GM12878 (cell line): ENCODE results near the gene SSU72. TPM values are rescaled to one million over a fixed set of nuclear protein-coding genes. Genes with fewer than 3 reads are reported as not detected.

Source experiments
- ATAC-seq: fragments of 200-7000 bp; cut with Tn5 transposase; 3 replicates; pipeline ENCODE4 v1.9.1; 2020; ENCODE audit warnings: mild to moderate bottlenecking, moderate library complexity
- BruUV-seq: library from RNA; stranded (reverse); fragments of 400-500 nt; replicated peaks from 2 replicates; lab custom pipeline; 2021; lab: Mats Ljungman, UMichigan
- CTCF ChIA-PET: fragments of 300-600 bp; sonication (Branson Sonifier 250); formaldehyde crosslinking; extraction: SDS; loops from one replicate; lab custom pipeline; 2021; ENCODE audit warnings: inconsistent platforms; lab: Yijun Ruan, JAX
- POLR2A ChIA-PET: fragments of 350-600 bp; formaldehyde crosslinking; extraction: SDS; loops from one replicate; lab custom pipeline; 2021; ENCODE audit warnings: inconsistent platforms; lab: Charles Lee
- RAD21 ChIA-PET: fragments of 300-600 bp; sonication (Branson Sonifier 250); formaldehyde crosslinking; loops from one replicate; lab custom pipeline; 2023; ENCODE audit warnings: antibody characterized with exemption; ENCODE audit not compliant: unreplicated experiment; lab: Charles Lee
- SMC1A ChIA-PET: fragments of 300-600 bp; sonication (Branson Sonifier 250); formaldehyde crosslinking; loops from one replicate; lab custom pipeline; 2023; ENCODE audit not compliant: unreplicated experiment, uncharacterized antibody; lab: Charles Lee
- DNase-seq: peaks from one replicate; pipeline ENCODE4 v3.0.0-alpha.2; 2011; ENCODE audit warnings: low read depth, low spot score
- FAIRE-seq: peaks from 3 replicates; lab custom pipeline; 2011; peaks lifted over from hg19 to GRCh38; lab: Jason Lieb, UNC
- H2AFZ ChIP-seq: 2 replicates; pipeline ENCODE4 v1.6.0; 2011; ENCODE audit warnings: low read depth, low read length, control low read depth; ENCODE audit not compliant: control insufficient read depth
- H3K27ac ChIP-seq: 2 replicates; pipeline ENCODE4 v1.5.1; 2011; ENCODE audit warnings: control low read depth; ENCODE audit not compliant: control insufficient read depth, insufficient read depth
- H3K27me3 ChIP-seq, 2 experiments: replicated peaks in 1 of 2; 2 replicates each; pipeline versions ENCODE4 v1.6.0 to v1.6.1; 2011; ENCODE audit warnings: low read length in 1 of 2; ENCODE audit not compliant: control insufficient read depth in 2 of 2, insufficient read depth in 2 of 2
- H3K36me3 ChIP-seq, 2 experiments: 2 replicates each; pipeline ENCODE4 v1.5.1; 2011; ENCODE audit warnings: low read length in 1 of 2; ENCODE audit not compliant: control insufficient read depth in 2 of 2, insufficient read depth in 2 of 2
- H3K4me1 ChIP-seq: 2 replicates; pipeline ENCODE4 v1.6.1; 2011; ENCODE audit warnings: mild to moderate bottlenecking, low read length, moderate library complexity, mixed read lengths; ENCODE audit not compliant: control insufficient read depth, insufficient read depth
- H3K4me2 ChIP-seq: 2 replicates; pipeline ENCODE4 v1.6.0; 2011; ENCODE audit warnings: control low read depth; ENCODE audit not compliant: control insufficient read depth, insufficient read depth
- H3K4me3 ChIP-seq: fragments of 200-600 bp; sonication (generic); 2 replicates; pipeline ENCODE4 v1.5.1; 2016
- H3K79me2 ChIP-seq: 2 replicates; pipeline ENCODE4 v1.6.0; 2011; ENCODE audit warnings: low read length; ENCODE audit not compliant: control insufficient read depth, insufficient read depth
- H3K9ac ChIP-seq: 2 replicates; pipeline ENCODE4 v1.8.0; 2011; ENCODE audit warnings: low read length, control low read depth, mixed read lengths; ENCODE audit not compliant: control insufficient read depth, insufficient read depth
- H3K9me3 ChIP-seq: replicated peaks from 3 replicates; pipeline ENCODE4 v1.5.1; 2011; ENCODE audit warnings: mild to moderate bottlenecking, low read length; ENCODE audit not compliant: control insufficient read depth, insufficient read depth
- H4K20me1 ChIP-seq: 2 replicates; pipeline ENCODE4 v1.6.0; 2011; ENCODE audit not compliant: control insufficient read depth, insufficient read depth
- BCL11A ChIP-seq: IDR thresholded peaks from 2 replicates; pipeline ENCODE4 v1.6.1; 2011; ENCODE audit warnings: low read depth, low read length
- CBFB ChIP-seq: IDR thresholded peaks from 2 replicates; pipeline ENCODE4 v1.6.1; 2016; ENCODE audit warnings: antibody characterized with exemption, low read depth
- CHD1 ChIP-seq: IDR thresholded peaks from 2 replicates; pipeline ENCODE4 v1.6.1; 2012; ENCODE audit warnings: low read depth, low read length, improper control_type of control experiment
- FOXK2 ChIP-seq: fragments of 450-650 bp; IDR thresholded peaks from 2 replicates; pipeline ENCODE4 v1.6.1; 2017; ENCODE audit warnings: mild to moderate bottlenecking, moderate library complexity
- MYB ChIP-seq: fragments of 150-350 bp; IDR thresholded peaks from 2 replicates; pipeline ENCODE4 v1.6.1; 2014; ENCODE audit warnings: mild to moderate bottlenecking, low read depth, low read length, borderline replicate concordance
- PKNOX1 ChIP-seq: fragments of 450-650 bp; IDR thresholded peaks from 2 replicates; pipeline ENCODE4 v1.6.1; 2016; ENCODE audit warnings: mild to moderate bottlenecking
- PML ChIP-seq: IDR thresholded peaks from 2 replicates; pipeline ENCODE4 v1.6.1; 2012; ENCODE audit warnings: low read length, inconsistent platforms
- POLR2AphosphoS5 ChIP-seq: IDR thresholded peaks from 2 replicates; pipeline ENCODE4 v1.6.1; 2011; ENCODE audit warnings: mild to moderate bottlenecking, low read length, inconsistent platforms
- RCOR1 ChIP-seq: conservative IDR thresholded peaks from 2 replicates; pipeline ENCODE4 v1.6.1; 2012; ENCODE audit warnings: low read depth, low read length, improper control_type of control experiment
- RUNX3 ChIP-seq: IDR thresholded peaks from 2 replicates; pipeline ENCODE4 v1.6.1; 2012; ENCODE audit warnings: low read length, inconsistent platforms
- SIX5 ChIP-seq: IDR thresholded peaks from 2 replicates; pipeline ENCODE4 v1.6.1; 2011; ENCODE audit warnings: mild to moderate bottlenecking, low read depth, low read length, moderate library complexity; ENCODE audit not compliant: severe bottlenecking
- SMAD1 ChIP-seq: fragments of 450-650 bp; IDR thresholded peaks from 2 replicates; pipeline ENCODE4 v1.6.1; 2018; ENCODE audit warnings: mild to moderate bottlenecking, low read depth; ENCODE audit not compliant: partially characterized antibody
- SREBF2 ChIP-seq: IDR thresholded peaks from 2 replicates; pipeline ENCODE4 v1.6.1; 2012; ENCODE audit warnings: mild to moderate bottlenecking, low read length
- SUPT20H ChIP-seq: IDR thresholded peaks from 2 replicates; pipeline ENCODE4 v1.6.1; 2011; ENCODE audit warnings: low read depth, mild to moderate bottlenecking, low read length, moderate library complexity, borderline replicate concordance; ENCODE audit not compliant: control insufficient read depth
- ZBTB4 ChIP-seq: fragments of 450-650 bp; formaldehyde crosslinking; IDR thresholded peaks from 2 replicates; pipeline ENCODE4 v1.4.0; 2022; ENCODE audit warnings: mild to moderate bottlenecking, moderate library complexity
- ZNF274 ChIP-seq: IDR thresholded peaks from one replicate; pipeline ENCODE4 v1.8.0; 2011; ENCODE audit not compliant: insufficient read length, insufficient read depth
- WGBS: methylation state at CpG from one replicate; pipeline ENCODE4 v1.1.6; 2016; ENCODE audit warnings: low lambda C conversion rate; ENCODE audit not compliant: insufficient replicate concordance, insufficient coverage; ENCODE audit errors: missing lambda C conversion rate; 5-methylcytosine and 5-hydroxymethylcytosine counted together
- in situ Hi-C: fragments of 300-500 bp; cut with MboI; formaldehyde crosslinking; loops from 9 replicates; pipeline ENCODE4 v1.14.3; 2018; ENCODE audit warnings: mixed read lengths
- intact Hi-C: fragments of 100-400 bp; cut with micrococcal nuclease; formaldehyde crosslinking; loops from one replicate; pipeline ENCODE4 v1.14.2; 2022; ENCODE audit not compliant: unreplicated experiment
- polyA plus RNA-seq, 11 experiments: library from polyadenylated mRNA; depleted of rRNA in 4 of 11; unstranded in 6 of 11; stranded (reverse) in 5 of 11; fragments of >200 nt; fragmentation: Nextera tagmentation in 4 of 11; fragmentation: Illumina TruSeq in 1 of 11; extraction: Ambion mirVana in 4 of 11; extraction: Trizol in 1 of 11; gene quantifications; 1 replicate in 1 of 11; 2 replicates in 10 of 11; pipeline versions ENCODE4 v1.2.1 to v1.2.3, GENCODE V29; 2011 to 2016; ENCODE audit warnings: inconsistent platforms in 2 of 11, missing spikeins in 2 of 11, low read depth in 1 of 11
- total RNA-seq, 4 experiments: library from RNA; depleted of rRNA in 3 of 4; stranded (reverse); fragments of >200 nt in 3 of 4; fragmentation: Illumina TruSeq in 1 of 4; extraction: Trizol in 1 of 4; gene quantifications; 2 replicates each; pipeline versions ENCODE4 v1.2.1 to v1.2.3, GENCODE V29; 2013 to 2021
- TF ChIP-seq, protein P1 (sequence below): fragments of 450-650 bp; IDR thresholded peaks from 2 replicates; pipeline ENCODE4 v1.6.1; 2017; ENCODE audit warnings: borderline replicate concordance

Gene SSU72
- total and polyA plus RNA-seq, 10 of the 15 experiments (the other 5 are each of a cell fraction or from before 2014, with no cell fraction given): 28.6 to 172 (median 67.7) TPM

DNA sequence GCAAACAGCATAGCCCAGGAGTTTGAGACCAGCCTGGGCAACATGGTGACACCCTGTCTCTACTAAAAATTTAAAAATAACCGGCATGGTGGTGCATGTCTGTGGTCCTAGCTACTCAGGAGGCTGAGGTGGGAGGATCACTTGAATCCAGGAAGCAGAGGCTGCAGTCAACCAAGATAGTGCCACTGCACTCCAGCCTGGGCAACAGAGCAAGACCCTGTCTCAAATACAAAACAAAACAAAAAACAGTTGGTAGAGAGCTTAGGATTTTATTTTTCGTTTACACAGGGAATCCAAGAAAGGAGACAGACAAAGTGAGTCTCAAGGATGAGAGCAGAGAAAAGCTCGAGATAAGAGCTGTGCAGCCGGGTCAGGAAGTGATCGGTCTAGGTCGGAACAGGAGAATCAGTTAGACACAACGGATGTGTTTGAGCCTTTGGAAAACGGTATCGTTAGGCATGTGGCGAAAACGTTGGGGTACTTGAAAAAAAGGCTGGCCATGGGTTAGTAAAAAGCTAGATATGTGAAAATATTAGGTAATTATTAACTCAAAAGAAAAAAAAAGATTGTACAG lies 38.9 kb upstream of the SSU72 start:
- BruUV-seq: no TSS peak
- H4K20me1 ChIP-seq: 0 out of 2 replicates have a peak, but pooled peaks cover 3% of the 10 kb centered on the region
- H3K36me3 ChIP-seq: peaks cover 0 to 2% of the 10 kb centered on the region in 2 experiments; a peak in 1 of 4 replicates
- H3K27ac ChIP-seq: no peak overlapping the region
- no peaks in the 10 kb centered on the region; a peak in 1 of 4 replicates for H3K27me3 ChIP-seq
- H3K4me1 ChIP-seq: peaks cover 15% of the 10 kb centered on the region
- ChIA-PET RAD21 (interaction anchor here (2.8 kb wide), 1 partner anchor 65 kb away, joined by 8 read pairs; no protein-coding TSS in a partner anchor), CTCF (interaction anchor here (1.0 to 1.6 kb wide), 2 partner anchors 16 kb away, joined by 3 to 6 read pairs; no protein-coding TSS in a partner anchor), SMC1A (interaction anchor here (1.0 to 1.8 kb wide), 3 partner anchors 11 to 292 kb away, joined by 3 to 9 read pairs (median 4); no protein-coding TSS in a partner anchor), POLR2A (interaction anchor here (1.2 kb wide), 1 partner anchor 295 kb away, joined by 3 read pairs; no protein-coding TSS in a partner anchor)
- H2AFZ ChIP-seq: no peak overlapping the region
- intact Hi-C loops (no loop called here), in situ Hi-C loops (no loop called here)
- no peaks in the 10 kb centered on the region for H3K9me3 ChIP-seq
- peaks cover 3% of the 10 kb centered on the region for H3K79me2 ChIP-seq
- TF ChIP-seq SIX5 (no peak), CHD1 (no peak), PML (no peak), BCL11A (no peak), FOXK2 (no peak), CBFB (no peak), ZNF274 (no peak), SUPT20H (no peak), PKNOX1 (no peak), SMAD1 (no peak), POLR2AphosphoS5 (no peak), MYB (no peak), RCOR1 (no peak), ZBTB4 (CRISPR knock-in tag) (no peak), RUNX3 (no peak), SREBF2 (no peak)
- TF ChIP-seq, protein P1, sequence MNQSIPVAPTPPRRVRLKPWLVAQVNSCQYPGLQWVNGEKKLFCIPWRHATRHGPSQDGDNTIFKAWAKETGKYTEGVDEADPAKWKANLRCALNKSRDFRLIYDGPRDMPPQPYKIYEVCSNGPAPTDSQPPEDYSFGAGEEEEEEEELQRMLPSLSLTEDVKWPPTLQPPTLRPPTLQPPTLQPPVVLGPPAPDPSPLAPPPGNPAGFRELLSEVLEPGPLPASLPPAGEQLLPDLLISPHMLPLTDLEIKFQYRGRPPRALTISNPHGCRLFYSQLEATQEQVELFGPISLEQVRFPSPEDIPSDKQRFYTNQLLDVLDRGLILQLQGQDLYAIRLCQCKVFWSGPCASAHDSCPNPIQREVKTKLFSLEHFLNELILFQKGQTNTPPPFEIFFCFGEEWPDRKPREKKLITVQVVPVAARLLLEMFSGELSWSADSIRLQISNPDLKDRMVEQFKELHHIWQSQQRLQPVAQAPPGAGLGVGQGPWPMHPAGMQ: no peak
- no peak overlapping the region for H3K9ac ChIP-seq
- H3K4me3 ChIP-seq: no peak overlapping the region
- FAIRE-seq (no peak), DNase-seq (no peak), ATAC-seq (no peak)
- H3K4me2 ChIP-seq: no peak overlapping the region
- WGBS: 76% methylated on average over 11 of the region's 11 CpGs
